Breast epithelium (tissue), 4 donors: ENCODE measurements around the gene ATP12A. TPM values are rescaled to one million over a fixed set of nuclear protein-coding genes. Genes with fewer than 3 reads are reported as not detected.

Experiments
- DNase-seq, 2 donors: peaks; one replicate each; pipeline ENCODE4 v3.0.0-alpha.2; 2019; ENCODE audit warnings: low spot score in 2 of 2
- H3K27ac ChIP-seq, 2 donors: fragments of 200-600 bp; sonication (generic) in 1 of 2; one replicate each; pipeline ENCODE4 v1.5.1; 2016 to 2019; ENCODE audit warnings: mild to moderate bottlenecking in 1 of 2
- H3K27me3 ChIP-seq, 2 donors: fragments of 200-600 bp; sonication (generic) in 1 of 2; one replicate each; pipeline versions ENCODE4 v1.5.1 to v1.6.0; 2017 to 2019; ENCODE audit warnings: control low read depth in 1 of 2, mild to moderate bottlenecking in 1 of 2
- H3K36me3 ChIP-seq: fragments of 200-600 bp; one replicate; pipeline ENCODE4 v1.5.1; 2019
- H3K4me1 ChIP-seq, 2 donors: fragments of 200-600 bp; sonication (generic); one replicate each; pipeline ENCODE4 v1.5.1; 2016 to 2019; ENCODE audit warnings: control low read depth in 1 of 2
- H3K4me3 ChIP-seq, 3 donors: fragments of 200-600 bp; sonication (generic); 1 replicate in 2 of 3; 2 replicates in 1 of 3; pipeline ENCODE4 v1.5.1; 2016 to 2019; ENCODE audit warnings: mild to moderate bottlenecking in 3 of 3, moderate library complexity in 2 of 3
- H3K9me3 ChIP-seq, 2 donors: fragments of 200-600 bp; sonication (generic) in 1 of 2; one replicate each; pipeline ENCODE4 v1.5.1; 2016 to 2019; ENCODE audit warnings: control low read depth in 1 of 2
- CTCF ChIP-seq, 3 donors: fragments of 450-650 bp; IDR thresholded peaks; one replicate each; pipeline ENCODE4 v1.5.1; 2016 to 2017; ENCODE audit warnings: antibody characterized with exemption in 3 of 3, mild to moderate bottlenecking in 3 of 3, moderate library complexity in 3 of 3
- POLR2A ChIP-seq: fragments of 450-650 bp; IDR thresholded peaks from one replicate; pipeline ENCODE4 v1.6.1; 2016; ENCODE audit warnings: antibody characterized with exemption, mild to moderate bottlenecking, moderate library complexity
- POLR2AphosphoS5 ChIP-seq, 3 donors: sonication (generic); formaldehyde crosslinking; IDR thresholded peaks; one replicate each; pipeline ENCODE4 v1.6.1; 2017; ENCODE audit warnings: antibody characterized with exemption in 3 of 3
- intact Hi-C: fragments of 100-400 bp; cut with DNase I; formaldehyde crosslinking; loops from one replicate; pipeline ENCODE4 v1.15.1; 2023; ENCODE audit warnings: low total_unique reads
- total RNA-seq, 3 donors: library from RNA; depleted of rRNA; stranded (reverse); fragments of >200 nt; gene quantifications; one replicate each; pipeline ENCODE4 v1.1.0, GENCODE V29; 2016

ATP12A gene
- total RNA-seq, 3 donors from 2014 or later = not detected

GRCh38 chr13:24662195-24663088 lies 17.8 kb upstream of the ATP12A start:
- Histone ChIP-seq H3K27me3 (no peaks in the 10 kb centered on the region), H3K4me1 (no peaks in the 10 kb centered on the region), H3K4me3 (no peak overlapping the region), H3K36me3 (no peaks in the 10 kb centered on the region), H3K9me3 (no peaks in the 10 kb centered on the region), H3K27ac (no peak overlapping the region)
- intact Hi-C loops = no loop called here
- no peak for TF ChIP-seq POLR2A
- TF ChIP-seq POLR2AphosphoS5 (IDR thresholded peaks at IDR 0.05) = no peak
- TF ChIP-seq CTCF (IDR thresholded peaks at IDR 0.05) = no peak
- DNase-seq = no peak

- Histone ChIP-seq H3K27ac (no peak overlapping the region), H3K9me3 (no peaks in the 10 kb centered on the region), H3K36me3 (no peaks in the 10 kb centered on the region), H3K27me3 (no peaks in the 10 kb centered on the region), H3K4me1 (no peaks in the 10 kb centered on the region), H3K4me3 (no peak overlapping the region)
- no peak for DNase-seq
- no peak for TF ChIP-seq CTCF (IDR thresholded peaks at IDR 0.05)
- no peak for TF ChIP-seq POLR2A
- TF ChIP-seq POLR2AphosphoS5 (IDR thresholded peaks at IDR 0.05) = no peak
- intact Hi-C loops = no loop called here
These were observed 17.2 kb upstream of the ATP12A start for GRCh38 chr13:24663089-24663395.

GRCh38 chr13:24663586-24663985 lies 16.6 kb upstream of the ATP12A start:
- DNase-seq = no peak
- Histone ChIP-seq H3K27ac (no peak overlapping the region), H3K4me1 (no peaks in the 10 kb centered on the region), H3K9me3 (no peaks in the 10 kb centered on the region), H3K27me3 (no peaks in the 10 kb centered on the region), H3K36me3 (no peaks in the 10 kb centered on the region), H3K4me3 (no peak overlapping the region)
- intact Hi-C loops = no loop called here
- TF ChIP-seq CTCF (IDR thresholded peaks at IDR 0.05) = no peak
- no peak for TF ChIP-seq POLR2A
- TF ChIP-seq POLR2AphosphoS5 (IDR thresholded peaks at IDR 0.05) = no peak

GRCh38 chr13:24664726-24665409 lies 15.3 kb upstream of the ATP12A start:
- Histone ChIP-seq H3K4me1 (no peaks in the 10 kb centered on the region), H3K36me3 (no peaks in the 10 kb centered on the region), H3K27me3 (no peaks in the 10 kb centered on the region), H3K9me3 (no peaks in the 10 kb centered on the region), H3K4me3 (no peak overlapping the region), H3K27ac (no peak overlapping the region)
- TF ChIP-seq POLR2A (no peak), CTCF (IDR thresholded peaks at IDR 0.05) (no peak), POLR2AphosphoS5 (IDR thresholded peaks at IDR 0.05) (no peak)
- DNase-seq = no peak
- intact Hi-C loops = no loop called here

GRCh38 chr13:24668511-24668910 lies 11.7 kb upstream of the ATP12A start:
- DNase-seq = no peak
- Histone ChIP-seq H3K4me3 (no peak overlapping the region), H3K36me3 (no peaks in the 10 kb centered on the region), H3K27ac (no peak overlapping the region), H3K27me3 (no peaks in the 10 kb centered on the region), H3K4me1 (no peaks in the 10 kb centered on the region), H3K9me3 (no peaks in the 10 kb centered on the region)
- intact Hi-C loops = no loop called here
- no peak for TF ChIP-seq CTCF (IDR thresholded peaks at IDR 0.05)
- no peak for TF ChIP-seq POLR2A
- no peak for TF ChIP-seq POLR2AphosphoS5 (IDR thresholded peaks at IDR 0.05)
